22Rv1 (cell line): ENCODE results near the gene THRB.

ENCODE experiments used
- H3K27ac ChIP-seq: fragments of 450-650 bp; 2 replicates; pipeline ENCODE4 v1.5.1; 2017
- ZFX ChIP-seq: fragments of 450-650 bp; IDR thresholded peaks from 2 replicates; pipeline ENCODE4 v1.6.1; 2017; ENCODE audit warnings: antibody characterized with exemption, borderline replicate concordance
- TF ChIP-seq, protein P1 (sequence below): fragments of 450-650 bp; IDR thresholded peaks from 2 replicates; pipeline ENCODE4 v1.5.1; 2017; ENCODE audit warnings: mild to moderate bottlenecking

Gene THRB

DNA sequence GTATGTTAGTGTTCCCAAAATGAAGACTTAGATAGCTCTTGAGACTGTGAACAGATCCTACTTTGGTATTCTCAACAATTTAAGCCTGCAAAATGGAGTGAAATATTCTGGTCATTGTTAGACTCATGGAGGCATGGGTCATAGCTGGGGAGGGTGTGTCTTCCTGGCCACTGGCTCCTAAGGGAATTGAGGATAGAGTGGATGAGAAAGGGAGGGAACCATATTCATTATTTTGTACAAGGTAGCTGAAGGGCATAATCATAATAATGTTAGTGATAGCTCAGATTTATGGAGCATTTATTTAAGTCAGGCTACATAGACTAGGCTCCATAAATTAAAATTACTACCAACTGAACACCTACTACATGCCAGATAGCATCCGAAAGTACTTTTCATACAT, 295.9 kb downstream of the THRB start:
- no peak overlapping the region for H3K27ac ChIP-seq
- TF ChIP-seq, protein P1, sequence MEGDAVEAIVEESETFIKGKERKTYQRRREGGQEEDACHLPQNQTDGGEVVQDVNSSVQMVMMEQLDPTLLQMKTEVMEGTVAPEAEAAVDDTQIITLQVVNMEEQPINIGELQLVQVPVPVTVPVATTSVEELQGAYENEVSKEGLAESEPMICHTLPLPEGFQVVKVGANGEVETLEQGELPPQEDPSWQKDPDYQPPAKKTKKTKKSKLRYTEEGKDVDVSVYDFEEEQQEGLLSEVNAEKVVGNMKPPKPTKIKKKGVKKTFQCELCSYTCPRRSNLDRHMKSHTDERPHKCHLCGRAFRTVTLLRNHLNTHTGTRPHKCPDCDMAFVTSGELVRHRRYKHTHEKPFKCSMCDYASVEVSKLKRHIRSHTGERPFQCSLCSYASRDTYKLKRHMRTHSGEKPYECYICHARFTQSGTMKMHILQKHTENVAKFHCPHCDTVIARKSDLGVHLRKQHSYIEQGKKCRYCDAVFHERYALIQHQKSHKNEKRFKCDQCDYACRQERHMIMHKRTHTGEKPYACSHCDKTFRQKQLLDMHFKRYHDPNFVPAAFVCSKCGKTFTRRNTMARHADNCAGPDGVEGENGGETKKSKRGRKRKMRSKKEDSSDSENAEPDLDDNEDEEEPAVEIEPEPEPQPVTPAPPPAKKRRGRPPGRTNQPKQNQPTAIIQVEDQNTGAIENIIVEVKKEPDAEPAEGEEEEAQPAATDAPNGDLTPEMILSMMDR, result no peak
- no peak for TF ChIP-seq ZFX

DNA sequence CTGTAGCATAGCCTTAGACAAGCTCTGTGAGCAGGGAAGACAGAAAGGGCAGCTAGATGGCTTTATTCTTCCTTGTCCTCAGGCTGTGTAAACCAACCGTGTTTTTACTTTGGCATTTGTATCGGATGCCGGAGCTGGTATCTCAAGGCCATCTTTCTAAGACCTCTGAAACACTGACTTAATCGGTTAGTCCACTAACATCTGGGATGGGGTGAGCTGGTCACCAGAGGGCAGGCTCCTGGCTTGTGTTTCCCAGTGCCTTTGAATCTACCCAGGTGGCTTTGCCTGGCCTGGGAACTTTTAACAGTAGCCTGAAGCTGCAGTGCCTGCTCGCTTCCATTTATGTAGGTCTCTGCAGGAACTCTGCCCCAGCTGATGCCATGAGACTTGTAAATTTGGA, 296.8 kb downstream of the THRB start:
- no peak for TF ChIP-seq ZFX
- TF ChIP-seq, protein P1, result no peak
- H3K27ac ChIP-seq, result no peak overlapping the region

DNA sequence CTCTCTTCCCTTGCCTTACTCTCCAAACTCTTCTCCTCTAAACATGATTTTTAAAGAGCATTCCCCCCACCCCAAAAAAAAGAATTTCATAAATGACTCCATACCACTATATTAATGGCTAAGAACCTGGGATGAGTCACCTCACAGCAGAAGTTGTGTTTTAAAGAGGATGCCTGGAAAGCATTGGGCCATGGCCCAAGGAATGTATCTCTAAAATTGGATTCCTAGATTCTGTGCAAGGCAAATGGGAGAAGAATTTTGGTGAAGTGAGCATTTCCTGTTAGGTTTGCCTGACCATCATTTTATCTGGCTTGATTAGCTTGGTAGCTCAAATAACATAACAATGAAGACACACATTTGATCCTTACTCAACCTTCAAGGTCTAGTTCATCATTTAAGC, 298.1 kb downstream of the THRB start:
- H3K27ac ChIP-seq, result no peak overlapping the region
- TF ChIP-seq, protein P1, result no peak
- TF ChIP-seq ZFX, result no peak

DNA sequence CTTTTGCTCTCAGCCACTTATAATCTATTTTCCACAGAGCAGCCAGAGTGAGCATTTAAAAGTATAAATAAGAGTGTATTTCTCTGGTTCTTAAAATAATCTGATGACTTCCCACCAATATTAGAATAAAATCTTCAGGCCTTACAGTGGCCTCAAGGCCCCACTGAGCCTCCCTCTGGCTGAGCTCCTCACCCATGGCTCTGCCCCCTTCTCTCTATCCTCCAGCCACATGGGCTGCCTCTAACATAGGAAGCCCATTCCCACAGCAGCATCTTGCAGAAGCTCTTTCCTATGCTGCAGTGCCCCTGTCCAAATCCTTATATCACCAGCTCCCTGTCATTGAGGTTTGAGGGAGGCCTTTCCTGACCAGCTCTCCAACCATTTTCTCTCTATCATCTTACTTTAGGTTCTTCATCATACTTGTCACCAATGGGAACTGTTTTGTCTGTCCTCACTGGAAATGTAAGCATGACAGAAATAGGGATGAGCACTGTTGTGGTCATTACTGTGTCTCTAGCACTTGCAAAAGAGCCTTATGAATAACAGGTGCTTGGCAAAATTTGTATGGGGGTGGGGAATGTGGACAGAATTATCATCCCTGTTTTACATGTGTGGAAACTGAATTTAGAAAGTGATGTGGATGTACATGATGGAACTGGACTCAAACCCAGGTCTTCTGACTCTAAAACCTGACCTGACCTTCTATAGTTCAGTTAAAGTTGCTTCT, 299.0 kb downstream of the THRB start:
- TF ChIP-seq, protein P1, result no peak
- no peak for TF ChIP-seq ZFX
- no peak overlapping the region for H3K27ac ChIP-seq

DNA sequence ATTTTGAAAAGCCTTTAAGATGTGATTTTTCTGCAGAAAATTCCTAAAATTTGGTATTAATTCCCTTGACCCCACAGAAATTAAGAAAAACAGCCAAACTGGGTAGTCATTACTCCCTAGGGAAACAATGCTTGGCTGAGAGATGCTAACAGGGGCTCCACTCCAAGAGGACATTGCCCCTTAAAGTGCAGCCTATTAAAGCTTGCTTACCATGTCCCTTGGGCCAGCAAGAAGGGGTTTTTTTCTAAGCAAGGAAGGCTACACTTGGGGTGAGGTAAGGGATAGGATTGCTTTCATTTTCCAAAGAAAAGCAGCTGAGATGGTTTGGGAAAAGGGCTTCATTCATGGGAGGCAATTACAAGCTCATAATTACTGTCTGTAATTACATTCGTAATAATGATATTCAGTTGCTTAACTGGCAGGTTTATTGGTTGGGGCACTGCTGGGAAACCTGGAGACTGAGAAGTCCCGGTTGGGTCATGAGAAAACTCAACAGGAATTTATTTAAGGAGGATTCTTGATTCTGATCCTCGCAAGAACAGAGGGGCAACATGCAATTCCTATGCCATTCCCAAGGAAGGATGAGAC, 302.1 kb downstream of the THRB start:
- no peak overlapping the region for H3K27ac ChIP-seq
- no peak for TF ChIP-seq ZFX
- TF ChIP-seq, protein P1, result no peak

DNA sequence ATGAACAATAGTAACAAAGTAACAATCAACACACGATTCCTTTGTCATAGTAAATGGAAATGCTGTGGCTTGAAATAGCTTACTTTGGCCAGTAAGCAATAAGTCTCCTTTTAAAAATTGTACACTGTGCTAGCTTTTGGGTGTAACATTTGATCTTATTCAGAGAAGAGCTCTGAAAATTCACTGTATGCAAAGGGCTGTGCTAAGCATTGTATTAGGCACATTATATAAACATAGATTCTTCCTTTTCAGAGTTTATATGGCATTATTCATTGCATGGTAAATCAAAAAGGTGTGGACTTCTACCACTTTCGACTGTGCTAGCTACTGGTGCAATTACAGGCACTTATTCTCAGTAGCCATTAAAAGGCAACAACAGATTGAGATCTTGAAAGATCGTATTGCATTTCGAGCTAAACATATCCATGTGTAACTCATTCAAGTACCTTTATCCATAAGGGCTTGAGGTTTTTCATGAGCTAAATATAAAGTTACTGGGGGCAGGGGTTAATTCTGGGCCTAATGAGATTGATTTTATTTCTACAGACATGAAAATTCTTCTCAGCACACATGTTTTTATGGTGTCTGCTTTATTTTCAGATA, 302.7 kb downstream of the THRB start:
- TF ChIP-seq, protein P1, result no peak
- TF ChIP-seq ZFX, result no peak
- no peak overlapping the region for H3K27ac ChIP-seq

DNA sequence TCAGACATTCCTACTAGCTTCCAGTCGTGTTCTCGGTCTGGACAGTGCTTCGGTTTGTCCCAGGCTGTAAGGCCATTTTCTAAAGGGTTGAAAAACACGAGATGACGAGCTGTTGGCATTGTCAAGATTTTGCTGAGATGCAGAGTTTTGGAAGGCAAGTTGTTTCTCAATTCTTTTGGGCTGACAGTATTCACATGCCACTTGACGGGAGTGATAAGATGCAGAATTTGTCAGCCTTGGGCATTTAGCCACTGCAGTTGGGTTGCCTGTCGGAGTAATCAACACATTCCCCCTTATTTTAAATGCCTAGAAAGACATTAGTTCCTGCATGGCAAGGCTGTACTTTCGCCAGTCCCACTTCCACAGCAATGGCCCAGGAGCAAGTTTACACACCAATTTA, 304.4 kb downstream of the THRB start:
- TF ChIP-seq, protein P1, result no peak
- no peak for TF ChIP-seq ZFX
- no peak overlapping the region for H3K27ac ChIP-seq
